Measurements from ENCODE around the gene MMP24OS. TPM values are rescaled to one million over a fixed set of nuclear protein-coding genes. Genes with fewer than 3 reads are reported as not detected.

Gene MMP24OS
- total and polyA plus RNA-seq, 2 of the 4 experiments (the other 2 are of a cell fraction) = 5.9 to 64.9 TPM

- ChIA-PET CTCF (interaction anchor here (0.8 kb wide), 1 partner anchor 172 kb away, joined by 3 read pairs; no protein-coding TSS in a partner anchor), POLR2A (ENCODE audit: unreplicated experiment) (no interaction called here)
- Histone ChIP-seq H2AK9ac (replicated peaks; ENCODE audit: low read depth, low read length, poor library complexity) (peak overlapping the region; percentile 55), H3K4ac (ENCODE audit: low read depth, low read length) (no peak overlapping the region), H3K56ac (ENCODE audit: extremely low read depth, insufficient read depth, low read length) (no peak overlapping the region), H3K18ac (ENCODE audit: low read depth, low read length) (no peak overlapping the region), H3K79me1 (ENCODE audit: low read depth in 1 of 2, low read length in 2 of 2) (peaks cover 0 to 15% of the 10 kb centered on the region in 2 experiments; a peak in 2 of 4 replicates), H4K5ac (ENCODE audit: low read depth, low read length) (no peak overlapping the region), H2BK20ac (ENCODE audit: low read depth, low read length) (no peak overlapping the region), H3K4me1 (ENCODE audit: control insufficient read depth, insufficient read depth, low read length) (peaks cover 10% of the 10 kb centered on the region), H3K27me3 (ENCODE audit: control insufficient read depth, insufficient read depth, low read length) (no peaks in the 10 kb centered on the region), H3K9me3 (ENCODE audit: control insufficient read depth, insufficient read depth, low read length) (no peaks in the 10 kb centered on the region), H3K4me2 (ENCODE audit: low read depth, low read length) (no peak overlapping the region), H2AK5ac (ENCODE audit: low read depth, low read length) (no peak overlapping the region), H3K36me3 (ENCODE audit: control insufficient read depth, insufficient read depth, low read length) (peaks cover 25% of the 10 kb centered on the region; the same call in 1 of the 2 replicates), H3K9ac (ENCODE audit: low read depth, low read length) (no peak overlapping the region), H4K91ac (ENCODE audit: insufficient read depth, low read depth, low read length) (no peak overlapping the region), H2BK120ac (ENCODE audit: low read depth, low read length) (no peak overlapping the region), H3K27ac (ENCODE audit: insufficient read depth, low read length) (no peak overlapping the region), H3K14ac (replicated peaks; ENCODE audit: low read depth, low read length) (no peak overlapping the region), H3K4me3 (ENCODE audit: insufficient read depth, low read depth, low read length) (no peak overlapping the region), H3K9me1 (ENCODE audit: insufficient read depth, low read length) (peaks cover 10% of the 10 kb centered on the region), H4K20me1 (ENCODE audit: insufficient read depth, low read length) (peaks cover 5% of the 10 kb centered on the region; the same call in 1 of the 2 replicates), H2BK15ac (ENCODE audit: low read depth, low read length) (no peak overlapping the region), H3K23ac (ENCODE audit: low read depth, low read length) (no peak overlapping the region), H2BK5ac (ENCODE audit: low read depth, low read length, poor library complexity, severe bottlenecking) (no peak overlapping the region), H4K8ac (ENCODE audit: low read depth in 2 of 2, low read length in 2 of 2) (no peak overlapping the region), H2AFZ (replicated peaks; ENCODE audit: low read length, poor library complexity) (peak overlapping the region; percentile 11)
- TF ChIP-seq SMC3 (IDR thresholded peaks at IDR 0.05; ENCODE audit: low read depth, low read length) (no peak), MAZ (IDR thresholded peaks at IDR 0.05; ENCODE audit: borderline replicate concordance, low read depth, low read length) (no peak), CEBPB (IDR thresholded peaks at IDR 0.05; ENCODE audit: low read depth, low read length) (no peak), MXI1 (IDR thresholded peaks at IDR 0.05; ENCODE audit: borderline replicate concordance, low read depth, low read length) (no peak), RCOR1 (IDR thresholded peaks at IDR 0.05; ENCODE audit: insufficient replicate concordance, low read length) (no peak), POLR2A (IDR thresholded peaks at IDR 0.05; ENCODE audit: low read depth, low read length) (no peak), BHLHE40 (IDR thresholded peaks at IDR 0.05; ENCODE audit: low read depth, low read length) (no peak)
- TF ChIP-seq, protein P1, sequence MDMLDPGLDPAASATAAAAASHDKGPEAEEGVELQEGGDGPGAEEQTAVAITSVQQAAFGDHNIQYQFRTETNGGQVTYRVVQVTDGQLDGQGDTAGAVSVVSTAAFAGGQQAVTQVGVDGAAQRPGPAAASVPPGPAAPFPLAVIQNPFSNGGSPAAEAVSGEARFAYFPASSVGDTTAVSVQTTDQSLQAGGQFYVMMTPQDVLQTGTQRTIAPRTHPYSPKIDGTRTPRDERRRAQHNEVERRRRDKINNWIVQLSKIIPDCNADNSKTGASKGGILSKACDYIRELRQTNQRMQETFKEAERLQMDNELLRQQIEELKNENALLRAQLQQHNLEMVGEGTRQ (IDR thresholded peaks at IDR 0.05; ENCODE audit: low read depth, low read length) = no peak
- TF ChIP-seq, protein P2, sequence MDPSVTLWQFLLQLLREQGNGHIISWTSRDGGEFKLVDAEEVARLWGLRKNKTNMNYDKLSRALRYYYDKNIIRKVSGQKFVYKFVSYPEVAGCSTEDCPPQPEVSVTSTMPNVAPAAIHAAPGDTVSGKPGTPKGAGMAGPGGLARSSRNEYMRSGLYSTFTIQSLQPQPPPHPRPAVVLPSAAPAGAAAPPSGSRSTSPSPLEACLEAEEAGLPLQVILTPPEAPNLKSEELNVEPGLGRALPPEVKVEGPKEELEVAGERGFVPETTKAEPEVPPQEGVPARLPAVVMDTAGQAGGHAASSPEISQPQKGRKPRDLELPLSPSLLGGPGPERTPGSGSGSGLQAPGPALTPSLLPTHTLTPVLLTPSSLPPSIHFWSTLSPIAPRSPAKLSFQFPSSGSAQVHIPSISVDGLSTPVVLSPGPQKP (IDR thresholded peaks at IDR 0.05; ENCODE audit: borderline replicate concordance, low read depth, low read length) = no peak
- intact Hi-C loops (cut with micrococcal nuclease) = no loop called here
- dilution Hi-C loops (cut with HindIII; ENCODE audit: low sequenced_read_pairs, unreplicated experiment) = no loop called here
- in situ Hi-C loops (cut with MboI; ENCODE audit: low sequenced_read_pairs) = loop anchor here (5.0 to 25.0 kb wide), 2 partner anchors 120 to 405 kb away; partner anchors contain the start of genes EDEM2 and GGT7
- BruUV-seq (replicated peaks) = no TSS peak
- DNase-seq = no peak
- 95% methylated on average over 4 of the region's 16 CpGs; no CpG with 5 or more reads in 1 of the 2 experiments for WGBS, 2 experiments (ENCODE audit: extremely low coverage in 2 of 2, insufficient read length in 1 of 2)
- no peak for ATAC-seq (ENCODE audit: low read depth)
Observed at GRCh38 chr20:35267092-35267491, 10.8 kb downstream of the MMP24OS start.
